ENCODE measurements around the gene BARHL1. TPM values are rescaled to one million over a fixed set of nuclear protein-coding genes. Genes with fewer than 3 reads are reported as not detected.

Gene BARHL1
- total RNA-seq (2014; rRNA removed; shearing (Covaris generic)) = not detected in 2 replicates
- polyA plus RNA-seq (2014; cell fraction: nucleus; rRNA removed) = not detected in 2 replicates

DNA sequence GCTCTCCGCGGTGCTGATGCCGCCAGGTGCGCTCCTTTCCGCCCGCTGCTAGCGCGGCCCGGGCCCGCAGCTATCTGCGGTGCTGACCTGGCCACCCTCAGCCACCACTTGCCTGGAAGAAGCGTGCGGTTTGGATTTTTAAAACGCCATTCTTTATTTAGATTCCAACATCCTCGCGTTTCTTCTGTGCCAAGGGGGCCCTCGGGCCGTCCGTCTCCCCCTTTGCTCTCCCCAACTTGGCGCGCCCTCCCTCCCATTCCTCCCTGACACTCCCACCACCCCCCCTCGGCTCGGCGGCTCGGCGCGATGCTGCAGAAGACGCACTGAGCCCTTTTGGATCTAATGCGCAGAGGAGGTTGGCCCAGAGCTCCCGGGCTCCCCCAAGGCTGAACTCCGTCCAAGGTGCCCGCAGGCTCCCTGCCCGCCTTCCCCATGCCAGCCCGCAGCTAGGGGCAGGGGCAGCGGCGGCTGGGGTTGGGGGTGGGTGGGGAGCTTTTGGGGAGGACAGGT lies at the start of gene BARHL1:
TSS of gene BARHL1 (plus strand) at position 331 of the 510 bp plus-strand sequence. CDS start 192 bp downstream, outside the sequence.
- DNase-seq (ENCODE audit: extremely low read depth, low read depth) = no peak

DNA sequence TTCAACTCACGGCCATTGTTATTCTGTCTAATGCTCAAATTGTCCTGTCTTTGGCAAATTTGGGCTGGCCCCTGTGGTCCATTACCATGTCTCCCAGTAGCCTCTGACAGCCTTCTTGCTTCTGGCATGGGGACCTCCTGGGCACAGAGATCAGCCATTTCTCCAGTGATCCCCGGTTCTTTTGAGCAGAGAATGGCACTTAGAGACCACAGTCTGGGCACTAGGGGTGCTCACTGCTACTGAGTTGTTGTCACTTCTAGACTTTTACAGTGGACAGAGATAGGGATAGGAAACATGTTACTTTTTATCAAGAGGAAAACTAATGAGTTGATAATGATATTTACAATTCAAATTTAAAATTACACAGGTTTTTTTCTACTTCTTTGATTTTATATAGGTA lies 47.6 kb upstream of the BARHL1 start:
- DNase-seq (ENCODE audit: extremely low read depth, low read depth) = no peak

- DNase-seq (ENCODE audit: extremely low read depth, low read depth) = no peak
Observed at GRCh38 chr9:132536124-132536523, 46.3 kb upstream of the BARHL1 start.

- no peak for DNase-seq (ENCODE audit: extremely low read depth, low read depth)
Observed at GRCh38 chr9:132537352-132537751, 45.1 kb upstream of the BARHL1 start.

DNA sequence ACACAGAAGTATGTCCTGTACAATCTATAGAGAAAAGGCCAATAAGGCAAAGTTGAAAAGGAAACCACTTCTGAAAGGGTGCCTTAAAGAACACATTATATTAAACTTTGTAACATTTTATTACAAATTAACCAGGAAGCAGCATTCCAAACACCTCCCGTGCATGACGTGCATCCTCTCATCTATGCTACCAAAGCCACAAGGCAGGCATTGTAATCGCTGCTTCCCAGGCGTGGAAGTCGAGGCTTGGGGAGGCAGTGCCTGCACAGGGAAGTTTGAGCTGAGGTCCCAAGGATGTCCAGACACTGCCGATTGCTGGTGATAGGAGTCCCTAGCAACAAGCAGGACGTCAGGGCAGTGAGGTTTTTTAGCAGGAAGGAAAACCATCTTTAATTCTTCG lies 44.3 kb upstream of the BARHL1 start:
- no peak for DNase-seq (ENCODE audit: extremely low read depth, low read depth)

- DNase-seq (ENCODE audit: extremely low read depth, low read depth) = no peak
Observed at GRCh38 chr9:132539096-132539495, 43.3 kb upstream of the BARHL1 start.

- DNase-seq (ENCODE audit: extremely low read depth, low read depth) = no peak
Observed at GRCh38 chr9:132541051-132541450, 41.4 kb upstream of the BARHL1 start.

DNA sequence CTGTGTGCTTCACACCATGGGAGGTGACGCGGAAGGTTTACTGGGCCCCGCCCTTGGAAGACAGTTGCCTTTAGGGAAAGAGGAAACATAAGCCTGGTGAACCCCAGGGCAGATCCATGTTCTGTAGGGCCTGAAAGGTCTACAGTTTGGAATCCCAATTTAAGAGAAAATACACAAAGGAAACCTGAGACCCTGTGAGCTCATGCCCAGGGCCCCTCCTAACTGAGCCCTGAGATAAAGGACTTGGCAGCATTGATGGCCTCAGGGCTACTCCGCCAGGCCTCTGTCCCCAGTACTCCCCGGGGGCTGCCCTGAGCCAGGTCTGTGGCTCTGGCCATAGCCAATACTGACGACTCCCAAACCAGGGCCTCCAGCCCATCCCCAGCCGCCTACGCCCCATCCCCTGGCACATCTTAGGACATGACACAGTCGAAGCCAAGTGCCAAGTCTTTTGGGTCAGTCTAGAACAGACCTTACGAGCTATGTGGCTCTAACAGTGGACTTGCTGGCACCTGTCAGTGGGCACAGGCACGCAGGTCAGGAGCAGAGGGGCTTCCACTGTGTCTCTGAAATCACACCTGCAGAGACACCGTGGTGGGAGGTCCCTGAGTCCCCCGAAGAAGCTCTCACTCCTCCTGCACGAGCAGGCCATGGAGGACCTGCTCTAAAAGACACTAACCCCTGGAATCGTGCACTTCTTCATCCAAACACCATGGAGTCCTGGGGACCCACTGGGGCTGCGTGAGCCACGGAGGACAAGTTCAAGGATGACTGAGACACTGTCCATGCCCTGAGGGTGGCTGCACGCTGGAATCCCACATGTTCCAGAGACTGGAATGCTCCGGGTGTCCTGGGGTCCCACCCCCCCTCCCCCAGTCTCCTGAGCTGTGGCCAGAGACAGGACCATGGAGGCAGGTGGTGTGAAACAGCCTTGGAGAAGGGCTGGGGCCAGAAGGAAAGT lies 40.3 kb upstream of the BARHL1 start:
- DNase-seq (ENCODE audit: extremely low read depth, low read depth) = no peak

- DNase-seq (ENCODE audit: extremely low read depth, low read depth) = no peak
Observed at GRCh38 chr9:132543251-132543650, 39.2 kb upstream of the BARHL1 start.

DNA sequence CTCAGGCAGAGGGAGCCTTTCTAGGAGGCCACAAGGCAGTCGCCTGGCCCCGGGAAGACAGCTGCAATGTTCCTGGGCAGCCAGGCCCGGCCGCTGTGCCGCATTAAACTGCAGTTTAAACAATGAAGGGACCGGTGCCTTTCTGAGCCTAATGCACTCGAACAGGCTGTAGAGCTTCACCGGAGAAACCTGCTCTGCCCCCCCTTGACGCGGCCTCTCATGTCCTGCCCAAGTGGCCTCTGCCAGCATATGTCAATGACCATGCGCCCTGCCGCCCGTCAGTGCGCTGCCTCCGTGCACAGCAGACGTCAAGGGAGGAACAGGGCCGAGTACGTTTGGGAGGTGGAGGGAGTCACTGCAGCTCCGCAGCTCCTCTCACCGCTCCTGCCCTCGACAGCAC lies 38.4 kb upstream of the BARHL1 start:
- no peak for DNase-seq (ENCODE audit: extremely low read depth, low read depth)

GRCh38 chr9:132545578-132545977 lies 36.8 kb upstream of the BARHL1 start:
- no peak for DNase-seq (ENCODE audit: extremely low read depth, low read depth)

DNA sequence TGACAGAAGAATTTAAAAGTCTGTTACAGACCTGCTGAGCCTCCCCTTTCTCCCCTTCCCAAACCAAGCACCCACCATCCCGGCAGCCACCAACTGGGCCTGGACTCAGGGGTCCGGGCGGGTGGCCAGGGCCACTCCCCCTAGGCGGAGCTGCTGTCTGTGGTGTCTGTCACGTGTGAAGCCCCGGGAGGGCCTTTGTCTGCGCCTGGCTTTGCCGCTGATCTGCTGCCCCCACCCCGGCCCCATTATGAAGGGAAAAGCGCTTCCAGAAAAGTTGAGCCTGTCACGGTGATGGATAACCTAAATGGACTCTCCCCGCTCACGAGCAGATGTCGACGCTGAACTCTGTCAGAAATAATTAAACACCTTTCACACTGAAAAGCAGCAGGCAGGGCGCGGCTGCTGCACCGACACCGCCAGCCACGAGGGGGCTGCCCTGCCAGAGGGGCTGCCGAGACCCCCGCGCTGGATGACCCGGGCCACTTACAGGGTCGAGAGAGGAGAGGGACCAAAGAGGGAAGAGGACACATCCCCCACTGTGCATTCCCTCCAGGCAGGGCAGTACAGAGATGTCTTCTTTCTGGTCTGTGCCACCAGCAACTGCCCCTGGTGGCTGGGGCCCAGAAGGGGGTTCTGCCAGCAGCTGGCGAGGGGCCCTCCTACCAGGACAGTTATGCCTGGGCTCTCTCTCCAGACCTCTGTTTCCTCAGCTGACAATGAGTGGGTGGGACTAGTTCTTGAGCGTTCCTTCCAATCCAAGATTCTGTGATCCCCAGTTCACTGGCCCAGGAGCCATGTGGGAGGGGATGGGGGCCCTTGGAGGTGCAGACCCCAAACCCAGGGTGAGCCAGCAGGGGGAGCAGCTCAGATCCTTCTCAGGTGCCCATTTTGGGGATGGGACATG lies 36.0 kb upstream of the BARHL1 start:
- no peak for DNase-seq (ENCODE audit: extremely low read depth, low read depth)

DNA sequence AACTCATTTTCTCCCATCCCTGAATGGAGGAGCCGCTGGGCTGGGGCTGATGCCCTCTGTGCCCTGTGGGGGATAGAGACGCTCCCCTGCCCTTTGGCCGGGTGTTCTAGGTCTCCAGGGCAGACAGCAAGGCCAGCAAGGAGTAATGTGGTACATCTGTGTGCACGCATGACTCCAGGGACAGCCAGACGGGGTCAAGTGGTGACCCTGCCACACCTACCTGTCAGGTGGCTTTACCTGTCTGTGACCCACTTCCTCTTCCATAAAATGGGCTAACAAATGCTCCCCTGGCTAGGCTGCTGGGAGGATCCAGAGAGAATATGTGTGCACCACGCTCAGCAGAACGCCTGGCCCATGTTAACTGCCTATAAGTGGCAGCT lies 35.4 kb upstream of the BARHL1 start:
- no peak for DNase-seq (ENCODE audit: extremely low read depth, low read depth)

DNA sequence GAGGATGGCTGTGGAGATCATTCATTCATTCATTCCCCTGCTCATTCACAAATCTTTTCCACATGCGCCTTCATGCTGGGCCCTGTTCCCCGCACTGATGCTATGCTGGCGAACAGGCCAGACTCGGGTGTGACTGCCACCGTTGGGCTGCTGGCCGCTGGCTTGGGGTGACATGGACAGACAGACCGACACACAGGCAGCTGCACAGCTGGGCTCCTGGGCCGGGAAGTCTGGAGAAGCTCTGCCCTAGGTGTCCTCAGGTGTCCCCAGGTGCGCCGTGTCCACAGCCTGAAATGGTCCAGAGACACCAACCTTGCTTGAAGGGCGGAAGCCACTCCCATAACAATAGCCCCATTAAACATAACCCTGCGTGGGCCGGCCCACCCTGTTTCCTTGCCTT lies 35.0 kb upstream of the BARHL1 start:
- no peak for DNase-seq (ENCODE audit: extremely low read depth, low read depth)

- no peak for DNase-seq (ENCODE audit: extremely low read depth, low read depth)
Observed at GRCh38 chr9:132547976-132548730, 34.3 kb upstream of the BARHL1 start.

DNA sequence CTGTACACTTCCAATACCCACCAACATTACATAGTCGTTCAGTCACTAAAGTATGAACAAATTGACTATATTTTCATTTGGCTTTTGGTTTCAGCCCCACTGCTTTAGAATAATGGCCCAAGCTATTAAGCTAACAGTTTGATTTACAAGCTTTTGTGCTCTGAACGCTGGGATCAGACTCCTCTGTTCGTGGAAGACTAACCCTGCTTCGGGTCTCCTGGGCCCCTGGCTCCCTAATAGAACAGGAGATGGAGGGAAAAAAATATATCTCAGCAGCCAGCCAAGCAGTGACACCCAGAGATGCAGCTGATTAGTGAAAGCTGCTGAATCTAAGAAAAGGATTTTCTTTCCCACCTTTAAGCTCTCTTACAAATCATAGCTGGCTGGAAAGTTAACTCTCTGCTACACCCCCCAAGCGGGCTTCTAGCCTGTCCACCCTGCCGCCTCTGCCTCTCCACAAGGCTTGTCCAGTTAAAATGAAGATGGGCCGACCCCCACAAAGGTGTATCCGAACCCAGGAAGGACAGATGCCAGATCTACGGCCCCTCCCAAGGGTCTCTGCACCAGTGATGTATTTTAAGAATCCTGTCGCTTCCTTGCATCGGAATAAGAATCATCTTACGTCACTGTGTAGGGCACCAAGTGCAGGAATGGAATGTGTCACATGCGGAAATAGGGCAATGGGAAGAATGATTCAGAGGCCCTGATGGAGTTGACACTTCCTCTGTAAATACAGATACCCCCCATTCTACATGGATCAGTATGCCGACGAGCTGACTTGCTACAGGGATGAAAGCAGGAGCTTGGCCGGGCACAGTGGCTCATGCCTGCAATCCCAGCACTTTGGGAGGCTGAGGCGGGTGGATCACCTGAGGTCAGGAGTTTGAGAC lies 33.4 kb upstream of the BARHL1 start:
- peak; percentile 51 for DNase-seq (ENCODE audit: extremely low read depth, low read depth)

- DNase-seq (ENCODE audit: extremely low read depth, low read depth) = no peak
Observed at GRCh38 chr9:132551556-132551955, 30.9 kb upstream of the BARHL1 start.

DNA sequence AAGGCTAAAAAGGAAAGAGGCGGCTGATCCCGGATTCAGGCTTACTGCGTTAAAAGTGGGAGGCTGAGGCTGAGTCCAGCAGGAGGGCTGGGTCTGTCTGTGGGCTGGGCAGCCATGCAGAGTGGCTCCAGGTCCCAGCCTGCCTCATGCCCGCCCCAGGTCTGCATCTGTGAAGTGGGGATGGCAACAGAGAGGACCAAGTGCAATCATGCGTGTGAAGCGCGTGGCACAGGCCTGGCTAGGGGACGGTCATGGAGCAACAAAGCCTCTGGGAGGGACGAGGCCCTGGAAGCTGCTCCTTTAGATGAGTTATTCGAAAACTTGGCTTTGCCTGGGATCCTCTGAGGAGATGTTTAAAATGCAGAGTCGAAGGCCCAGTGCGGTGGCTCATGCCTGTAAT lies 30.4 kb upstream of the BARHL1 start:
- no peak for DNase-seq (ENCODE audit: extremely low read depth, low read depth)

DNA sequence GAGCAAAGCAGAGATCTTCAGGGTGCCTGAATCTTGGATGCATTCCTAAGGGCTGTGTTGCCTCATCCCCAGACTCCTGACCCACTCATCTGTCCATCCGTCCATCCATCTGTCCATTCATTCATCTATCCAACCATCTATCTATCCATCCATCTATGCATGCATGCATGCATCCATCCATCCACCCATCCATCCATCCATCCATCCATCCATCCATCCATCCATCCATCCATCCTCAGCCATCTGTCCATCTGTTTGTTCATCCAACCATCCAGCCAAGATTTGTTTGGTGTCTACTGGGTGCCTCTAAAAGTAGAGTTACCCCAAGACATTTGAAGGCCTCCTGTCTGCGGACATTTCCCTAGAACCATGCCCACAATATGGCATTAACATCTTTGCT lies 27.7 kb upstream of the BARHL1 start:
- DNase-seq (ENCODE audit: extremely low read depth, low read depth) = no peak

All from NCI-H460 (cell line).